Right lobe of liver (tissue), 6 donors: ENCODE measurements around the gene KIF1A. TPM values are rescaled to one million over a fixed set of nuclear protein-coding genes. Genes with fewer than 3 reads are reported as not detected.

Source experiments
- ATAC-seq, 4 donors: fragments of 200-7000 bp; cut with Tn5 transposase; one replicate each; pipeline ENCODE4 v1.9.1; 2020; ENCODE audit warnings: mild to moderate bottlenecking in 4 of 4, moderate library complexity in 4 of 4
- DNase-seq, 3 donors: peaks; one replicate each; pipeline ENCODE4 v3.0.0-alpha.2; 2020
- H3K27ac ChIP-seq, 3 donors: fragments of 200-600 bp; one replicate each; pipeline ENCODE4 v1.8.0; 2022
- H3K27me3 ChIP-seq, 2 donors: fragments of 200-600 bp; one replicate each; pipeline ENCODE4 v1.8.0; 2022
- H3K36me3 ChIP-seq, 4 donors: fragments of 200-600 bp; sonication (generic) in 1 of 4; one replicate each; pipeline versions ENCODE4 v1.5.1 to v1.8.0; 2017 to 2022; ENCODE audit warnings: control low read depth in 1 of 4
- H3K4me1 ChIP-seq, 4 donors: fragments of 200-600 bp; sonication (generic) in 1 of 4; one replicate each; pipeline versions ENCODE4 v1.5.1 to v1.8.0; 2017 to 2022; ENCODE audit warnings: control low read depth in 1 of 4
- H3K4me3 ChIP-seq, 3 donors: fragments of 200-600 bp; one replicate each; pipeline ENCODE4 v1.8.0; 2022
- H3K9me3 ChIP-seq, 4 donors: fragments of 200-600 bp; sonication (generic) in 1 of 4; one replicate each; pipeline versions ENCODE4 v1.5.1 to v1.8.0; 2017 to 2022; ENCODE audit warnings: control low read depth in 1 of 4
- CTCF ChIP-seq, 4 donors: fragments of 200-600 bp in 3 of 4; fragments of 450-650 bp in 1 of 4; IDR thresholded peaks; one replicate each; pipeline versions ENCODE4 v1.5.1 to v1.8.0; 2016 to 2022; ENCODE audit warnings: antibody characterized with exemption in 4 of 4, mild to moderate bottlenecking in 2 of 4
- POLR2A ChIP-seq: fragments of 450-650 bp; IDR thresholded peaks from one replicate; pipeline ENCODE4 v1.6.1; 2017; ENCODE audit warnings: antibody characterized with exemption, mild to moderate bottlenecking
- WGBS: methylation state at CpG from one replicate; pipeline ENCODE4 v1.1.6; 2018; ENCODE audit warnings: low coverage, low lambda C conversion rate; ENCODE audit not compliant: insufficient coverage; ENCODE audit errors: missing lambda C conversion rate; 5-methylcytosine and 5-hydroxymethylcytosine counted together
- intact Hi-C, 2 donors: fragments of 100-400 bp; cut with DNase I; formaldehyde crosslinking; loops; one replicate each; pipeline versions ENCODE4 v1.11.2 to v1.14.1; 2022
- total RNA-seq, 6 experiments: library from RNA; depleted of rRNA in 2 of 6; stranded (reverse); fragments of >200 nt in 2 of 6; fragmentation: NEBNext Ultra II Directional in 3 of 6; extraction: Animal tissue kit (Norgen Biotek cat#: 25700) in 3 of 6; gene quantifications; one replicate each; pipeline versions ENCODE4 v1.1.0 to v1.2.4, GENCODE V29; 2016 to 2023
- donor health status: DM: no; HTN: yes; CAD: no.
- donor health status: DM: no; HTN: no; CAD: no.
- donor health status: DM: no; HTN: no; CAD: no.
- donor health status: DM: no; HTN: yes; CAD: no.
- donor health status: DM: no; HTN: yes; CAD: no.

The KIF1A gene
- total RNA-seq, 6 experiments from 2014 or later: 0.31 to 0.87 (median 0.56) TPM

GRCh38 chr2:240765007-240765406 is 55.0 kb downstream of the KIF1A start:
- Histone ChIP-seq H3K27me3 (no peaks in the 10 kb centered on the region), H3K27ac (no peak overlapping the region), H3K4me1 (no peaks in the 10 kb centered on the region), H3K36me3 (no peaks in the 10 kb centered on the region), H3K9me3 (no peaks in the 10 kb centered on the region), H3K4me3 (no peak overlapping the region)
- ATAC-seq (no peak), DNase-seq (no peak)
- WGBS: 73% methylated on average over 6 of the region's 7 CpGs
- no peak for TF ChIP-seq POLR2A
- TF ChIP-seq CTCF (IDR thresholded peaks at IDR 0.05): no peak
- intact Hi-C loops: no loop called here

- intact Hi-C loops: no loop called here
- Histone ChIP-seq H3K27ac (no peak overlapping the region), H3K27me3 (no peaks in the 10 kb centered on the region), H3K36me3 (no peaks in the 10 kb centered on the region), H3K9me3 (no peaks in the 10 kb centered on the region), H3K4me1 (no peaks in the 10 kb centered on the region), H3K4me3 (no peak overlapping the region)
- no peak for DNase-seq
- TF ChIP-seq POLR2A (no peak), CTCF (IDR thresholded peaks at IDR 0.05) (no peak)
- 67% methylated on average over 3 of the region's 5 CpGs for WGBS
- no peak for ATAC-seq
Observed at GRCh38 chr2:240764605-240765004, 55.4 kb downstream of the KIF1A start.

GRCh38 chr2:240762971-240763370 is 57.0 kb downstream of the KIF1A start:
- Histone ChIP-seq H3K27ac (no peak overlapping the region), H3K9me3 (no peaks in the 10 kb centered on the region), H3K4me1 (no peaks in the 10 kb centered on the region), H3K36me3 (no peaks in the 10 kb centered on the region), H3K4me3 (no peak overlapping the region), H3K27me3 (no peaks in the 10 kb centered on the region)
- ATAC-seq (no peak), DNase-seq (no peak)
- no CpG with 5 or more reads among the region's 21 CpGs for WGBS
- no peak for TF ChIP-seq POLR2A
- no peak for TF ChIP-seq CTCF (IDR thresholded peaks at IDR 0.05)
- intact Hi-C loops: no loop called here

GRCh38 chr2:240762249-240762648 is 57.8 kb downstream of the KIF1A start:
- ATAC-seq (no peak), DNase-seq (no peak)
- Histone ChIP-seq H3K27ac (no peak overlapping the region), H3K36me3 (no peaks in the 10 kb centered on the region), H3K4me3 (no peak overlapping the region), H3K4me1 (no peaks in the 10 kb centered on the region), H3K9me3 (no peaks in the 10 kb centered on the region), H3K27me3 (no peaks in the 10 kb centered on the region)
- no CpG with 5 or more reads among the region's 8 CpGs for WGBS
- TF ChIP-seq POLR2A (no peak), CTCF (IDR thresholded peaks at IDR 0.05) (no peak)
- intact Hi-C loops: no loop called here
